CD4-positive, alpha-beta T cell treated with Interleukin-17A for 1 hour (primary cell): ENCODE measurements around the gene DOCK7.
"Not testable (repeated sequence)": the region's sequence is repeated elsewhere in the genome, so short reads cannot be mapped to it uniquely, and the experiment has no call there.

Experiments used
- DNase-seq: peaks from one replicate; pipeline ENCODE4 v3.0.0-alpha.2; 2020

The DOCK7 gene

DNA sequence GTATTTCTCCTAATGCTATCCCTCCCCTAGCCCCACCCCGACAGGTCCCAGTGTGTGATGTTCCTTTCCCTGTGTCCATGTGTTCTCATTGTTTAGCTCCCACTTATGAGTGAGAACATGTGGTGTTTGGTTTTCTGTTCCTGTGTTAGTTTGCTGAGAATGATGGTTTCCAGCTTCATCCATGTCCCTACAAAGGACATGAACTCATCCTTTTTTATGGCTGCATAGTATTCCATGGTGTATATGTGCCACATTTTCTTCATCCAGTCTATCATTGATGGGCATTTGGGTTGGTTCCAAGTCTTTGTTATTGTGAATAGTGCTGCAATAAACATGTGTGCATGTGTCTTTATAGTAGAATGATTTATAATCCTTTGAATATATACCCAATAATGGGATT, 77.6 kb downstream of the DOCK7 start:
- DNase-seq, result not testable (repeated sequence)

DNA sequence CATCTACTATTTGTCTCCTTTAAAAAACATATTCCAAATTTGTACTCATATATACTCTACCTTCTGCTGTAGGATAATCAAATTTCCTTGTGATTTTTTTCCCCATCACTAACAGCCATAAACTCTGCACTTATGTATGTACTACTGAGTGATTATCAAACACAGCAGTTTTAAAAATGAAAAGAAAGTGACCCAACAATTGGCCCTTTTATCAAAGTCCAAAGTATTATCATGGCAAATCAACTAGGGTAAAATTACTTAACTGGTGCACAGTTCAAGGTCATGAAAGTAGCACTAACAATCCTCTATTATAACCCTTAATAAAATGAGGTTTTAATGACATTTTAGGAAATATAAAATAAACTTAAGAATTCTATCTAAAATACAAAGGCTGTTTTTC, 79.3 kb downstream of the DOCK7 start:
- no peak for DNase-seq

GRCh38 chr1:62601457-62601856, 86.7 kb downstream of the DOCK7 start:
- no peak for DNase-seq

- DNase-seq, result no peak
Measured at GRCh38 chr1:62599044-62599443, 89.1 kb downstream of the DOCK7 start.

DNA sequence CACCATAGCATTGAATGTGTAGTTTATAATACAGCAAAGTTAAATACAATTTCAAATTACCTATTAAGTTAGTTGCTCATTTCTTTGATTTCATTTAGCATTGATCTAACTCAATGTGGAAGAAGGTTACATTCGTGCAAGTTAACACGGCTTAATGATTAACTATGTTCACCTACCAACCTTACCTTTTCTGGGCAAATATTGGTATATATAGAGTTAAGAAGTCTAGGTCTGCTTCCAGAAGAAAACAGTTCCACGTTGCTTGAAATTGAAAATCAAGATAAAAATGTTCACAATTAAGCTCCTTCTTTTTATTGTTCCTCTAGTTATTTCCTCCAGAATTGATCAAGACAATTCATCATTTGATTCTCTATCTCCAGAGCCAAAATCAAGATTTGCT, 90.9 kb downstream of the DOCK7 start, which contains the start of gene ANGPTL3:
ANGPTL3 (plus strand) TSS at position 240 of the 400 bp plus-strand sequence; CDS start at position 287, 47 bp downstream.
- no peak for DNase-seq

DNA sequence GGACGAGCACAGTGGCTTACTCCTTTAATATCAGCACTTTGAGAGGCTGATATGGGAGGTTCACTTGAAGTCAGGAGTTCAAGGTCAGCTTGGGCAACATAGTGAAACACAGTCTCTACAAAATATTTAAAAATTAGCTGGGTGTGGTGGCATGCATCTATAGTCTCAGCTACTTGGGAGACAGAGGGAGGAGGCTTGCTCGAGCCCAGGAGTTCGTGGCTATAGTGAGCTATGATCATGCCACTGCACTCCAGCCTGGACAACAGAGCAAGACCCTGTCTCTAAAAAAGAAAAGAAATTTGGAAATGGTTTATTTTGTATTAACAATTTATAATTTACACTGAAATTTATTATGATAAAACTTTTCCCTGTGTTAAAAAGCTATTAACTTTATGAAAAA, 92.5 kb downstream of the DOCK7 start:
- no peak for DNase-seq

DNA sequence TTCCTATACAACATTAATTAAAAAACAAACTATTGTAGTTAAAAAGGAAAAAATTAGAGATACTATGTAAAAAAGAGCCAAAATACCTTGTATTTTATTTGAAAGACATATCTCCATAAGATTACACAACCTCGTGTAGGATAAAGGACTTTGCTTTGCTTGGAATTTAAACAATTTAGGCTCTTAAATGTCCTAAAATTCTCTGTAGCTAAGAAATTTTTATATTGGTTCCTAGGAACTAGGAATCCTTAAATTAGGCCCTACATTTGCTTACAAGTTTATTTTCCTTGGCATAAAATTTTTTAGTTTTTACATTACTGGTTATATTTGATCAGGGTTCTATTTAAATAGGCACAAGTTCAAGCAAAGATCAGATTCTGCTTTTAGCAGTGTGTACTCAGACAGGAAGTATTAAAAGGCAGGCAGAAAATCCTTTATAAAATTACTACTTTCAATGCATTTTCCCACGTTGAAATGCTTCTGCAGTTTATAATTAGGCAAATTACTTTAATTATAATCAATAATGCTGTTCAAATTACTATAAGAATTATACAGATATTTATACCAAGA, 94.3 kb downstream of the DOCK7 start:
- DNase-seq, result no peak

GRCh38 chr1:62590970-62591368, 97.2 kb downstream of the DOCK7 start:
- no peak for DNase-seq

- no peak for DNase-seq
Measured at GRCh38 chr1:62590255-62590969, 97.8 kb downstream of the DOCK7 start.

DNA sequence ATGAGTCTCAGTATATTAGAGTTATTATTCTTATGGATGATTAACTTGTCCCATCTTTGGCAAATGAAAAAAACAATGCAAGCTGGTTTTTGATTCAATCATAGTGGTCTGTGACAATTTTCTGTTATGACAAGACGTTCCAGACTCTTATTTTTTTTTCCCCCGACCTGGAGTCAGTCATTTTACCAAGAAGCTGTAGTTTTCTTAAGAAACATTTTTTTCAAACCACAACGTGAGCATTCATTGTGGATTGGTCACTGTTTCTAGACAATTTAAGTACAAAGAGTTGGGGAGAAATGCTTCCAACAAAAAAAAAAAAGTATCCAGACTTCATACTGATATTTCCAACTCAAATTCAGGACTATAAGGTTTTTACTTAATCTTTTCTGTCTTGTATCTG, 98.9 kb downstream of the DOCK7 start:
- DNase-seq, result no peak

- DNase-seq, result no peak
Measured at GRCh38 chr1:62588000-62588399, 100.2 kb downstream of the DOCK7 start.

DNA sequence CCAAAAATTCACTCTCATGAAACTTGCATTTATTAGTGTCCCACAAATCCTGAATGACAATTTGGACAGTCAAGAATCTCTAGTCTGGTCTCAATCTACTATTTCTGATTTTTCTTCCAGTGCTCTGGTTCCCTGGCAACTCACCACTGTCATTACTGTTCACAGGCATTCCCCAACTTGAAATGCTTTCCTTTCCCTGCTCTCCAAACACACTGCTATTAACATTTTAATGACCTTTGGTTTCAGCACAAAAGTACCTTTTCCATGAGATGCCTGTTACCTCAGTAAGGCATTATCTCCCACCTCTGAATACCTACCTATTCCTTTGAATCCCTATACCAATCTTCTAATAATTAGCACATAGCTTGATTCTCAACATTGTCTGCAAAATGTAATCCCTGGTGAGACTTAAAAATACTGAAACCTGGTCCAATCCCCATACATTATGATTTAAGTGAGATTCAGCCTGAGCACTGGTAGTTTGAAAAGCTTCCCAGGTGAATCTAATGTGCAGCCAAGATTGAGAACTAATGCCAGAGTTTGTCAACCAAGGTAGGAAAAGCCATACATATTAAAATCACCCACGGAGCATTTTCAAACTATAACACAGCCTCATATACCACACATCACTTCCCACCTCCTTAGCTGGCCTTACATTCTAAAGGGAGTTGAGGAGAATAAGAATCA, 102.6 kb downstream of the DOCK7 start:
- DNase-seq, result no peak

GRCh38 chr1:62573675-62574074, 114.5 kb downstream of the DOCK7 start:
- DNase-seq, result no peak

DNA sequence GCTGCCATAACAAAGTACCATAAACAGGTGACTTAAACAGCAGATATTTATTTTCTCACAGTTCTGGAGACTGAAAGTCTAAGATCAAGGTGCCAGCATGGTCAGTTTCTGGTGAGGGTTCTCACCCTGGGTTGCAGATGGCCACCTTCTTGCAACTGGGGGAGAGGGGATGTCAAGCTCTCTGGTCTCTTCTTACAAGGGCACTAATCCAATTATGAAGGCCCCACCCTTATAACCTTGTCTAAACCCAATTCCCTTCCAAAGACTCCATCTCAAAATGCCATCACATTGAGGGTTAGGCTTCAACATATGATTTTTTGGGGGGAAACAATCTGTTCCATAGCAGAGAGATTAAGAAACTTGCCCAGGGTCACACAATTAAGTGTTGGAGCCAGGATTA, 115.7 kb downstream of the DOCK7 start:
- no peak for DNase-seq

DNA sequence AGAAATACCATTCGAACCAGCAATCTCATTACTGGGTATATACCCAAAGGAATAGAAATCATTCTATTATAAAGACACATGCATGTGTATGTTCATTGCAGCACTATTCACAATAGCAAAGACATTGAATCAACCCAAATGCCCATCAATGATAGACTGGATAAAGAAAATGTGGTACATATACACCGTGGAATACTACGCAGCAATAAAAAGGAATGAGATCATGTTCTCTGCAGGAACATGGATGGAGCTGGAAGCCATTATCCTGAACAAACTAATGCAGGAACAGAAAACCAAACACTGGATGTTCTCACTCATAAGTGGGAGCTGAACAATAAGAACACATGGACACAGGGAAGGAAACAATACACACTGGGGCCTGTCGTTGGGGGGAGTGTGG, 116.7 kb downstream of the DOCK7 start:
- not testable (repeated sequence) for DNase-seq

DNA sequence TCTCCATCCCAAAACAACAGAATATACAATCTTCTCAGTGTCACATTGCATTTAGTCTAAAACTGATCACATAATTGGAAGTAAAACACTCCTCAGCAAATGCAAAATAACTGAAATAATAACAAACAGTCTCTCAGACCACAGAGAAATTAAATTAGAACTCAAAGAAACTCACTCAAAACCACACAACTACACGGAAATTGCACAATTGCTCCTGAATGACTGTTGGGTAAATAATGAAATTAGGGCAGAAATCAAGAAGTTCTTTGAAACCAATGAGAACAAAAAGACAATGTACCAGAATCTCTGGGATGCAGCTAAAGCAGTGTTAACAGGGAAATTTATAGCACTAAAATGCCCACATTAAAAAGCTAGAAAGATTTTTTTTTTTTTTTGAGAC, 120.3 kb downstream of the DOCK7 start:
- not testable (repeated sequence) for DNase-seq

- not testable (repeated sequence) for DNase-seq
Measured at GRCh38 chr1:62567182-62567581, 121.0 kb downstream of the DOCK7 start.

GRCh38 chr1:62561306-62561705, 126.9 kb downstream of the DOCK7 start:
- no peak for DNase-seq

DNA sequence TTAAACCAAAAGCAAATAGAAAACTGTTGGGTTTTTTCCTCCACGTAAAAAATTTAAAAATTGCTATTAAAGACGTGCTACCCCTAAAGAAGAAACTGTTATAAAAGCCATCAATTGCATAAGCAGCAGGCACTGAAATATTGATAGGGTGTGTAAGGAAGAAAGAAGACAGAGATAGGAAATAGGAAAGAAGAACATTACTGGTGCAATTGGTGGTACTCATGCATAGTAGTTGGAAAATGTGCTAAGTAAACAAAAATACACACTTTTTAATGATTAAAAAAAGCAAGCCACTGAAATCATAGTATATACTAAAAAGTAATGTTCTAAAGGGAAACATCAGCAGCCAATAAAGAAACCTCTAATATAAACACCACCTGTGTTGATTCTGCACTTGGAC, 143.6 kb downstream of the DOCK7 start:
- no peak for DNase-seq

GRCh38 chr1:62541048-62541447, 147.1 kb downstream of the DOCK7 start:
- no peak for DNase-seq

GRCh38 chr1:62539028-62539447, 149.1 kb downstream of the DOCK7 start:
- no peak for DNase-seq

- no peak for DNase-seq
Measured at GRCh38 chr1:62536865-62537264, 151.3 kb downstream of the DOCK7 start.

- DNase-seq, result no peak
Measured at GRCh38 chr1:62530516-62531154, 157.6 kb downstream of the DOCK7 start.

- DNase-seq, result no peak
Measured at GRCh38 chr1:62529227-62529626, 159.0 kb downstream of the DOCK7 start.
